Measurements from ENCODE around the gene DPM2.

Gene DPM2

DNA sequence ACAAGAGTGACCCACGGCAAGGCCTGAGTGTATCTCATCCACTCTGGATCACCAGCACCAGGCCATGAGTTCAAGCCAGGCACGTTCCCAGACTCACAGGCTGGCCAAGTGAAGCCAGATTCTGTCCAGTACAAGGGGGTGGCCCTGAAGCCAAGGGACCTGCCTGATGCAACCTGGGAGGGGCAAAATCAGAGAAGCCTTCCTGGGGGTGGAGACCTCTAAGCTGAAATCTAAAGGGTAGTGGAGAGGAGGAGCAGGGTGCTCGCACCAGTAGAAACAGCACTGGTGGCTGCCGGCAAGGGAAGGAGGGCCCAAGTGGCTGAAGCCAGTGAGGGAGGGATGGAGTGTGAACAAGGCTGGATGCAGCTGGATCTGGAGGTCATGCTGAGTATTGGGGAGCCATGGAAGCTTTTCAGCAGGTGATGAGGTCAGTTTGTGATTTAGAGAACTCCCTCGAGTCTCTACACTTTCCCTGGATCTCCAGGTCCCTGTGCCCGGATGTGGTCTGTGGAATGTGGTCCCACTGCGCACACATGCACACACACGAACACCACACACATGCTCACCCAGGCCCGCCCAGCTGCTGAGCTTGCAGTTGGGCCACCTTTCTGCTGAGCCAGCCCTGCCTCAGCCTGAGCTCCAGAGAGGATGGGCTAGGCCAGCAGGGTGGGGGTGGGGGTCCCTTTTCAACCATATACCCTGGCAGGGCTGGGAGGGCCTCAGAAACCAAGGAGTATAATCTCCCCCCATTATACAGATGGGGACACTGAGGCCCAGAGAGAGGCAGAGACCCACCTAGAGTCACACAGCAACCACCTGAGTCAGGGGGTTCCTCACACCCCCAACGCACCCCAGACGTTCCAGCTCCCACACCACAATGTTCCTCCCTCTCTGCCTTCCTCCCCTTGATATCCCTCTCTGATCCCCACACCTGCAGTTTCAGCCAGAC lies 8.7 kb downstream of the DPM2 start:
- DNase-seq (ENCODE audit: extremely low spot score): no peak
- ChIA-PET POLR2A (no interaction called here), CTCF (interaction anchor here (0.7 to 7.9 kb wide), 5 partner anchors 7 to 194 kb away, joined by 3 to 48 read pairs (median 9); partner anchors contain the start of gene TOR2A)
- TF ChIP-seq, protein P1, sequence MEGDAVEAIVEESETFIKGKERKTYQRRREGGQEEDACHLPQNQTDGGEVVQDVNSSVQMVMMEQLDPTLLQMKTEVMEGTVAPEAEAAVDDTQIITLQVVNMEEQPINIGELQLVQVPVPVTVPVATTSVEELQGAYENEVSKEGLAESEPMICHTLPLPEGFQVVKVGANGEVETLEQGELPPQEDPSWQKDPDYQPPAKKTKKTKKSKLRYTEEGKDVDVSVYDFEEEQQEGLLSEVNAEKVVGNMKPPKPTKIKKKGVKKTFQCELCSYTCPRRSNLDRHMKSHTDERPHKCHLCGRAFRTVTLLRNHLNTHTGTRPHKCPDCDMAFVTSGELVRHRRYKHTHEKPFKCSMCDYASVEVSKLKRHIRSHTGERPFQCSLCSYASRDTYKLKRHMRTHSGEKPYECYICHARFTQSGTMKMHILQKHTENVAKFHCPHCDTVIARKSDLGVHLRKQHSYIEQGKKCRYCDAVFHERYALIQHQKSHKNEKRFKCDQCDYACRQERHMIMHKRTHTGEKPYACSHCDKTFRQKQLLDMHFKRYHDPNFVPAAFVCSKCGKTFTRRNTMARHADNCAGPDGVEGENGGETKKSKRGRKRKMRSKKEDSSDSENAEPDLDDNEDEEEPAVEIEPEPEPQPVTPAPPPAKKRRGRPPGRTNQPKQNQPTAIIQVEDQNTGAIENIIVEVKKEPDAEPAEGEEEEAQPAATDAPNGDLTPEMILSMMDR (IDR thresholded peaks at IDR 0.05; ENCODE audit: control extremely low read depth, extremely low read depth, low read depth, missing control alignments): no peak

GRCh38 chr9:127927988-127928675 lies 9.5 kb downstream of the DPM2 start:
- DNase-seq (ENCODE audit: extremely low spot score): no peak
- TF ChIP-seq, protein P1 (IDR thresholded peaks at IDR 0.05; ENCODE audit: control extremely low read depth, extremely low read depth, low read depth, missing control alignments): no peak
- POLR2A ChIA-PET: no interaction called here
- CTCF ChIA-PET: interaction anchor here (0.8 to 7.9 kb wide), 3 partner anchors 15 to 193 kb away, joined by 4 to 48 read pairs (median 9); partner anchors contain the start of gene TOR2A

DNA sequence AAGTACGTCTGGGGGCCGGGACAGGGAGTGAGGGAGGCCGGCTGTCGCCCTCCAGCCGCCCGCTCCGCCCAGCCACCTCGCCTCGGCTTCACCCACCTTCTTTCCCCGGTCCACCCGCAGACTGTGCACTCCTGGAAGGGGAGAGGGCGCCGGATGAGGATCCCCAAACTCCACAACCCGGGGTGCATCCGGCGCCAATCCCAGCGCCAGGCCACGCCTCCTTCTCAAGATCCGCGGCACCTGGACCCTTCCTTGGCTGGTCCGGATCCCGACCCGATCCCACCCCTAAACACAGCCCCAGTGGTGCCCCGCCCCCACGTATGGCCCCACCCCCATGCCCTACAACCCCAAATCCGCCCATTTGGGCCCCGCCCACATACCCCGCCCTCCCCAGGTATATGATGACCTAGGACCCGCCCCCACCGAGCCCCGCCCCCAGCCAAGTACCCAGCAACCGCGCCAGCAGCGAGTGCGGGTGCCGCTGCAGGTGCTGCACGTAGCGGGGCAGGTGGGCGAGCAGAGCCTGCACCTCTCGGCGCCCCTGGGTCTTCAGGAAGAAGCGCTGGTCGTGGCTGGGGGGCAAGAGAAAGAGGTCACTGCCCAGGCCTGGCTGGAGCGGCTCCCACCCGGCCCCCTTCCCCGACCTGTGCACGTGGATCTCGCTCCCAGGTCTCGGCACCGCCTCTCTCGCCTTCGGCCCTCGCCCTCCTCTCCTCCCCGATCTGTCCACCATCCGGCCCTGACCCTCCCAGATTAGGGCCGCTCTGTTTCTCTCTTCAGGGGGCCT lies 10.3 kb downstream of the DPM2 start:
- ChIA-PET POLR2A (no interaction called here), CTCF (no interaction called here)
- peak; percentile 54 for DNase-seq (ENCODE audit: extremely low spot score)
- TF ChIP-seq, protein P1 (IDR thresholded peaks at IDR 0.05; ENCODE audit: control extremely low read depth, extremely low read depth, low read depth, missing control alignments): no peak

- ChIA-PET POLR2A (no interaction called here), CTCF (no interaction called here)
- DNase-seq (ENCODE audit: extremely low spot score): no peak
- TF ChIP-seq, protein P1 (IDR thresholded peaks at IDR 0.05; ENCODE audit: control extremely low read depth, extremely low read depth, low read depth, missing control alignments): no peak
These were observed 10.8 kb downstream of the DPM2 start for GRCh38 chr9:127926906-127927200.

GRCh38 chr9:127925959-127926905 lies 11.4 kb downstream of the DPM2 start:
- POLR2A ChIA-PET: interaction anchor here (0.6 kb wide), 1 partner anchor 157 kb away, joined by 3 read pairs; no protein-coding TSS in a partner anchor
- CTCF ChIA-PET: interaction anchor here (1.3 kb wide), 1 partner anchor 17 kb away, joined by 5 read pairs; no protein-coding TSS in a partner anchor
- no peak for DNase-seq (ENCODE audit: extremely low spot score)
- TF ChIP-seq, protein P1 (IDR thresholded peaks at IDR 0.05; ENCODE audit: control extremely low read depth, extremely low read depth, low read depth, missing control alignments): no peak
